H1 (cell line): Measurements from ENCODE around the gene UNC80. TPM values are rescaled to one million over a fixed set of nuclear protein-coding genes. Genes with fewer than 3 reads are reported as not detected.

Source experiments
- CTCF ChIA-PET: fragments of 300-600 bp; sonication (Branson Sonifier 250); formaldehyde crosslinking; loops from one replicate; lab custom pipeline; 2021; ENCODE audit not compliant: partially characterized antibody; lab: Charles Lee
- POLR2A ChIA-PET: fragments of 300-600 bp; sonication (Branson Sonifier 250); formaldehyde crosslinking; loops from one replicate; lab custom pipeline; 2021; ENCODE audit warnings: inconsistent platforms; ENCODE audit not compliant: partially characterized antibody; lab: Charles Lee
- DNase-seq, 2 experiments: peaks; one replicate each; pipeline versions ENCODE4 v3.0.0 to v3.0.0-alpha.2; 2010 to 2022; ENCODE audit warnings: low spot score in 2 of 2, low read depth in 1 of 2, mixed read lengths in 1 of 2
- FAIRE-seq: peaks from 2 replicates; lab custom pipeline; 2011; peaks lifted over from hg19 to GRCh38; lab: Jason Lieb, UNC
- H2AFZ ChIP-seq: 2 replicates; pipeline ENCODE4 v1.8.1; 2012; ENCODE audit warnings: low read length, inconsistent platforms
- H2AK5ac ChIP-seq: 2 replicates; pipeline ENCODE4 v1.6.1; 2013; ENCODE audit warnings: low read depth, low read length
- H2BK120ac ChIP-seq: replicated peaks from 2 replicates; pipeline ENCODE3; 2013; ENCODE audit warnings: low read depth, low read length, inconsistent platforms
- H2BK12ac ChIP-seq: 2 replicates; pipeline ENCODE4 v1.6.1; 2013; ENCODE audit warnings: low read depth, low read length
- H2BK15ac ChIP-seq: 2 replicates; pipeline ENCODE4 v1.6.1; 2013; ENCODE audit warnings: low read length
- H2BK20ac ChIP-seq: 2 replicates; pipeline ENCODE4 v1.6.1; 2013; ENCODE audit warnings: low read length
- H2BK5ac ChIP-seq: 2 replicates; pipeline ENCODE4 v1.6.1; 2013; ENCODE audit warnings: low read depth, low read length
- H3K14ac ChIP-seq: 2 replicates; pipeline ENCODE4 v1.6.1; 2013; ENCODE audit warnings: inconsistent platforms; ENCODE audit not compliant: insufficient read length
- H3K18ac ChIP-seq: 2 replicates; pipeline ENCODE4 v1.6.1; 2013; ENCODE audit warnings: low read length; ENCODE audit errors: extremely low read depth
- H3K23ac ChIP-seq: 2 replicates; pipeline ENCODE4 v1.6.1; 2013; ENCODE audit warnings: inconsistent platforms; ENCODE audit not compliant: insufficient read length
- H3K23me2 ChIP-seq: 2 replicates; pipeline ENCODE4 v1.6.1; 2013; ENCODE audit warnings: low read depth, low read length
- H3K27ac ChIP-seq: 2 replicates; pipeline ENCODE4 v1.6.1; 2011; ENCODE audit warnings: low read depth, low read length, inconsistent platforms
- H3K27me3 ChIP-seq, 4 experiments: replicated peaks in 1 of 4; 1 replicate in 1 of 4; 2 replicates in 3 of 4; pipeline versions ENCODE4 v1.6.1 to v1.8.1; 2011 to 2013; ENCODE audit warnings: low read length in 3 of 4, mild to moderate bottlenecking in 3 of 4, inconsistent platforms in 2 of 4, mixed read lengths in 2 of 4, moderate library complexity in 1 of 4; ENCODE audit not compliant: control insufficient read depth in 3 of 4, insufficient read depth in 3 of 4; ENCODE audit errors: extremely low read depth in 1 of 4
- H3K36me3 ChIP-seq, 4 experiments: 2 replicates each; pipeline versions ENCODE4 v1.6.1 to v1.8.1; 2011 to 2013; ENCODE audit warnings: mild to moderate bottlenecking in 4 of 4, low read length in 3 of 4, moderate library complexity in 2 of 4, control low read depth in 1 of 4, inconsistent platforms in 1 of 4; ENCODE audit not compliant: insufficient read depth in 4 of 4, control insufficient read depth in 2 of 4
- H3K4ac ChIP-seq: replicated peaks from 2 replicates; pipeline ENCODE3; 2013; ENCODE audit warnings: low read length, low read depth, mixed read lengths, inconsistent platforms; ENCODE audit not compliant: insufficient read length
- H3K4me1 ChIP-seq, 4 experiments: replicated peaks in 1 of 4; 1 replicate in 1 of 4; 2 replicates in 3 of 4; pipeline versions ENCODE4 v1.6.1 to v1.8.1; 2011 to 2013; ENCODE audit warnings: low read length in 3 of 4, inconsistent platforms in 2 of 4, mixed read lengths in 1 of 4; ENCODE audit not compliant: insufficient read depth in 4 of 4, control insufficient read depth in 3 of 4
- H3K4me2 ChIP-seq, 2 experiments: 2 replicates each; pipeline versions ENCODE4 v1.6.1 to v1.8.1; 2011 to 2013; ENCODE audit warnings: low read depth in 2 of 2, low read length in 2 of 2, control low read depth in 1 of 2, inconsistent platforms in 1 of 2, mild to moderate bottlenecking in 1 of 2; ENCODE audit not compliant: insufficient read depth in 1 of 2
- H3K4me3 ChIP-seq, 4 experiments: fragments of 200-600, 300-600 bp in 1 of 4; sonication (generic), shearing (Covaris generic), sonication (Bioruptor Twin) in 1 of 4; 2 replicates each; pipeline versions ENCODE4 v1.5.1 to v1.8.1; 2011 to 2016; ENCODE audit warnings: low read length in 4 of 4, low read depth in 3 of 4, control low read depth in 2 of 4, inconsistent platforms in 2 of 4, mild to moderate bottlenecking in 2 of 4, mixed read lengths in 1 of 4, moderate library complexity in 1 of 4; ENCODE audit not compliant: insufficient read depth in 2 of 4; ENCODE audit errors: extremely low read depth in 1 of 4
- H3K56ac ChIP-seq: replicated peaks from 2 replicates; pipeline ENCODE3; 2013; ENCODE audit warnings: low read depth, mild to moderate bottlenecking, mixed read lengths, low read length, inconsistent platforms; ENCODE audit not compliant: insufficient read length
- H3K79me1 ChIP-seq: 2 replicates; pipeline ENCODE4 v1.6.1; 2013; ENCODE audit warnings: low read depth, low read length, control low read depth
- H3K79me2 ChIP-seq, 2 experiments: 2 replicates each; pipeline versions ENCODE4 v1.6.1 to v1.8.1; 2012 to 2013; ENCODE audit warnings: low read length in 2 of 2, mild to moderate bottlenecking in 2 of 2, inconsistent platforms in 1 of 2; ENCODE audit not compliant: insufficient read depth in 2 of 2, control insufficient read depth in 1 of 2
- H3K9ac ChIP-seq, 4 experiments: replicated peaks in 1 of 4; 1 replicate in 1 of 4; 2 replicates in 3 of 4; pipeline versions ENCODE4 v1.6.1 to v1.8.1; 2011 to 2013; ENCODE audit warnings: low read depth in 3 of 4, low read length in 3 of 4, control low read depth in 2 of 4, mild to moderate bottlenecking in 2 of 4, moderate library complexity in 2 of 4, inconsistent platforms in 1 of 4; ENCODE audit errors: extremely low read depth in 1 of 4
- H3K9me3 ChIP-seq, 2 experiments: 2 replicates each; pipeline versions ENCODE4 v1.6.1 to v1.8.1; 2012 to 2013; ENCODE audit warnings: mild to moderate bottlenecking in 2 of 2, moderate library complexity in 2 of 2, control low read depth in 1 of 2, inconsistent platforms in 1 of 2, low read depth in 1 of 2, low read length in 1 of 2, mixed read lengths in 1 of 2; ENCODE audit not compliant: insufficient read depth in 2 of 2
- H4K20me1 ChIP-seq, 2 experiments: replicated peaks in 1 of 2; 2 replicates each; pipeline versions ENCODE3 to v1.8.1; 2011 to 2013; ENCODE audit warnings: inconsistent platforms in 2 of 2, low read length in 2 of 2, mild to moderate bottlenecking in 1 of 2; ENCODE audit not compliant: insufficient read depth in 2 of 2, control insufficient read depth in 1 of 2
- H4K5ac ChIP-seq: 2 replicates; pipeline ENCODE4 v1.6.1; 2013; ENCODE audit warnings: low read length, low read depth, mixed read lengths, inconsistent platforms; ENCODE audit not compliant: insufficient read length
- H4K8ac ChIP-seq: 2 replicates; pipeline ENCODE4 v1.8.0; 2013; ENCODE audit warnings: mild to moderate bottlenecking, moderate library complexity, low read length, inconsistent platforms; ENCODE audit not compliant: insufficient read depth; ENCODE audit errors: extremely low read depth
- H4K91ac ChIP-seq: replicated peaks from 2 replicates; pipeline ENCODE3; 2013; ENCODE audit warnings: low read length, mixed read lengths, inconsistent platforms; ENCODE audit not compliant: insufficient read length
- BACH1 ChIP-seq: IDR thresholded peaks from 2 replicates; pipeline ENCODE4 v1.6.1; 2012; ENCODE audit warnings: low read length, improper control_type of control experiment
- CBX5 ChIP-seq: fragments of 300-800, 300-1000 bp; sonication (generic); IDR thresholded peaks from 2 replicates; pipeline ENCODE4 v1.7.1; 2016; ENCODE audit warnings: antibody characterized with exemption, low read length, low read depth
- GTF2F1 ChIP-seq: IDR thresholded peaks from 2 replicates; pipeline ENCODE4 v1.6.1; 2012; ENCODE audit warnings: low read depth, low read length, improper control_type of control experiment, borderline replicate concordance
- JUN ChIP-seq: IDR thresholded peaks from 2 replicates; pipeline ENCODE4 v1.6.1; 2011; ENCODE audit warnings: low read depth, mild to moderate bottlenecking, improper control_type of control experiment, low read length
- KDM4A ChIP-seq: IDR thresholded peaks from one replicate; pipeline ENCODE4 v1.7.1; 2012; ENCODE audit warnings: low read depth, mild to moderate bottlenecking, moderate library complexity, low read length, inconsistent platforms; ENCODE audit not compliant: severe bottlenecking
- MAFK ChIP-seq: IDR thresholded peaks from 2 replicates; pipeline ENCODE4 v1.6.1; 2012; ENCODE audit warnings: low read depth, mild to moderate bottlenecking, improper control_type of control experiment, low read length
- RNF2 ChIP-seq: fragments of 200-900, 300-1000 bp; sonication (generic); IDR thresholded peaks from 2 replicates; pipeline ENCODE4 v1.7.1; 2016; ENCODE audit warnings: borderline replicate concordance, low read depth, mild to moderate bottlenecking, antibody characterized with exemption, low read length; ENCODE audit not compliant: poor library complexity, severe bottlenecking; ENCODE audit errors: missing control alignments
- RXRA ChIP-seq: IDR thresholded peaks from 2 replicates; pipeline ENCODE4 v1.6.1; 2011; ENCODE audit warnings: low read depth, mild to moderate bottlenecking, low read length, moderate library complexity; ENCODE audit not compliant: insufficient read depth
- SIX5 ChIP-seq: IDR thresholded peaks from 2 replicates; pipeline ENCODE4 v1.6.1; 2011; ENCODE audit warnings: mild to moderate bottlenecking, low read depth, low read length
- SP1 ChIP-seq: IDR thresholded peaks from 2 replicates; pipeline ENCODE4 v1.6.1; 2011; ENCODE audit warnings: low read depth, low read length
- SRF ChIP-seq: IDR thresholded peaks from 2 replicates; pipeline ENCODE4 v1.6.1; 2011; ENCODE audit warnings: mild to moderate bottlenecking, low read depth, low read length, moderate library complexity
- TAF1 ChIP-seq: IDR thresholded peaks from 2 replicates; pipeline ENCODE4 v1.6.1; 2011; ENCODE audit warnings: mild to moderate bottlenecking, low read depth, low read length
- TCF12 ChIP-seq: IDR thresholded peaks from 2 replicates; pipeline ENCODE4 v1.6.1; 2011; ENCODE audit warnings: low read depth, mild to moderate bottlenecking, low read length
- WGBS, 2 experiments: shearing (Covaris generic) in 1 of 2; methylation state at CpG; one replicate each; pipeline versions ENCODE4 v1.1.6 to v1.1.7; 2013 to 2015; ENCODE audit warnings: low lambda C conversion rate in 2 of 2, mixed read lengths in 2 of 2, inconsistent platforms in 1 of 2, low coverage in 1 of 2, missing lambda C conversion rate in 1 of 2; ENCODE audit not compliant: insufficient replicate concordance in 2 of 2, insufficient coverage in 1 of 2, insufficient read length in 1 of 2; ENCODE audit errors: extremely low coverage in 1 of 2, missing lambda C conversion rate in 1 of 2; 5-methylcytosine and 5-hydroxymethylcytosine counted together
- polyA plus RNA-seq, 7 experiments: library from polyadenylated mRNA; depleted of rRNA in 3 of 7; stranded (reverse) in 5 of 7; unstranded in 2 of 7; fragments of >200 nt in 5 of 7; fragments of 200-250 nt in 2 of 7; gene quantifications; 1 replicate in 5 of 7; 2 replicates in 1 of 7; 4 replicates in 1 of 7; pipeline versions ENCODE4 v1.2.1 to v1.2.3, GENCODE V29; 2011 to 2013; ENCODE audit warnings: missing spikeins in 2 of 7, mixed read lengths in 2 of 7
- total RNA-seq: library from RNA; stranded (reverse); fragmentation: NEBNext Ultra II Directional; extraction: Animal tissue kit (Norgen Biotek cat#: 25700); gene quantifications from 2 replicates; pipeline ENCODE4 v1.2.1, GENCODE V29; 2021
- TF ChIP-seq, protein P1 (sequence below): IDR thresholded peaks from 2 replicates; pipeline ENCODE4 v1.6.1; 2012; ENCODE audit warnings: inconsistent platforms

The UNC80 gene
- total and polyA plus RNA-seq, 2 of the 8 experiments (the other 6 are each of a cell fraction or from before 2014, with no cell fraction given), result 0.53 to 0.56 TPM

DNA sequence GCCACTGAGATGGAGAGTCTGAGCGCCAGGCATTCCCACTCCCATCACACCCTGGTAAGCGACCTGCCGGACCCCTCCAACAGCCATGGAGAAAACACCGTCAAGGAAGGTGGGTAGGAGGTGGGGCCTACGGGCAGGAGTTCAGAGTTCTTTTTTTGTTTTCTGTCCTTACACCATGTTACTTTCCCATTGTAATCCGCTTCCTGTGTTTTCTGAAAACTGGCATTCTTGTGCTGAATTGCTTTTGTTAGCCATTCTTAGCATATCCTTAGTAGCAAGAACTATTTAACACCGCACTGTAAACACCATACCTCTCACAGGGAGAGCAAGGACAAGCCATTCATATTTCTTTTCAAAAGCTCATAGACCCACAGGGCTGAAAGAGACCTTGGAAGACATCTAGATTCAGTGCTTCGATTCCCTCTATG, 46.2 kb downstream of the UNC80 start:
- peak overlapping the region; percentile 95; the same call in 1 of the 2 replicates for H2BK12ac ChIP-seq
- no peaks in the 10 kb centered on the region for H3K23me2 ChIP-seq
- no peak overlapping the region for H3K56ac ChIP-seq
- H4K91ac ChIP-seq, result no peak overlapping the region
- peak overlapping the region; percentile 54 for H3K27ac ChIP-seq
- peak; percentile 95 for FAIRE-seq
- H2BK5ac ChIP-seq, result peak overlapping the region; percentile 76; the same call in 1 of the 2 replicates
- 10% methylated on average over 8 of the region's 8 CpGs; no CpG with 5 or more reads in 1 of the 2 experiments for WGBS, 2 experiments
- H4K20me1 ChIP-seq, result no peaks in the 10 kb centered on the region
- H3K4ac ChIP-seq, result no peak overlapping the region
- peaks cover 0 to 2% (median 0%) of the 10 kb centered on the region in 4 experiments; a peak in 1 of 7 replicates for H3K27me3 ChIP-seq
- no peak overlapping the region for H2BK15ac ChIP-seq
- H3K4me3 ChIP-seq, result peak overlapping the region in 1 of 4 experiments; percentile 6; a peak in 1 of 8 replicates
- no peak overlapping the region for H2AK5ac ChIP-seq
- no peak overlapping the region for H3K23ac ChIP-seq
- no peaks in the 10 kb centered on the region for H3K79me1 ChIP-seq
- ChIA-PET POLR2A (interaction anchor here (0.7 to 1.0 kb wide), 3 partner anchors 13 to 46 kb away, joined by 4 to 5 read pairs (median 4); partner anchors contain the start of gene UNC80), CTCF (no interaction called here)
- no peak overlapping the region for H4K5ac ChIP-seq
- H2BK120ac ChIP-seq, result peak overlapping the region; percentile 50
- peaks cover 0 to 15% (median 5%) of the 10 kb centered on the region in 4 experiments; a peak in 4 of 7 replicates for H3K4me1 ChIP-seq
- H3K18ac ChIP-seq, result no peak overlapping the region
- 0 out of 8 replicates have a peak, but pooled peaks cover 0 to 3% (median 0%) of the 10 kb centered on the region in 4 experiments for H3K36me3 ChIP-seq
- H3K4me2 ChIP-seq, result peak overlapping the region; percentile 41 to 43; a peak in 3 of 4 replicates
- H2BK20ac ChIP-seq, result no peak overlapping the region
- peak in 1 of 2 experiments; percentile 63 for DNase-seq
- no peak overlapping the region for H3K14ac ChIP-seq
- no peak overlapping the region for H4K8ac ChIP-seq
- no peak overlapping the region for H3K9ac ChIP-seq
- H2AFZ ChIP-seq, result no peak overlapping the region
- H3K9me3 ChIP-seq, result peaks cover 0 to 3% of the 10 kb centered on the region in 2 experiments; a peak in 2 of 4 replicates
- H3K79me2 ChIP-seq, result no peaks in the 10 kb centered on the region
- TF ChIP-seq BACH1 (no peak), TAF1 (peak; percentile 25; the same call in 1 of the 2 replicates), RXRA (no peak), CBX5 (no peak), SIX5 (no peak), SRF (no peak), TCF12 (no peak), KDM4A (no peak), JUN (no peak), SP1 (peak; percentile 68; the same call in 1 of the 2 replicates), GTF2F1 (no peak), RNF2 (no peak), MAFK (no peak)
- TF ChIP-seq, protein P1, sequence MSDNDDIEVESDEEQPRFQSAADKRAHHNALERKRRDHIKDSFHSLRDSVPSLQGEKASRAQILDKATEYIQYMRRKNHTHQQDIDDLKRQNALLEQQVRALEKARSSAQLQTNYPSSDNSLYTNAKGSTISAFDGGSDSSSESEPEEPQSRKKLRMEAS, result no peak
